HEK293 (cell line): ENCODE results near the gene MTCL1.

ENCODE experiments used
- CTCF ChIA-PET: fragments of 350-600 bp; formaldehyde crosslinking; extraction: SDS; loops from one replicate; lab custom pipeline; 2021; ENCODE audit warnings: antibody characterized with exemption; lab: Yijun Ruan, JAX
- POLR2A ChIA-PET: fragments of 300-600 bp; formaldehyde crosslinking; extraction: SDS; loops from one replicate; lab custom pipeline; 2020; ENCODE audit warnings: antibody characterized with exemption, inconsistent platforms; lab: Yijun Ruan, JAX
- H3K27ac ChIP-seq: fragments of 200-500 bp; sonication (Bioruptor generic); 2 replicates; pipeline ENCODE4 v1.5.1; 2014; ENCODE audit warnings: low read depth, low read length, control low read depth, inconsistent platforms; ENCODE audit errors: extremely low read depth
- H3K36me3 ChIP-seq, 2 experiments: fragments of 200-500 bp in 1 of 2; sonication (Bioruptor generic) in 1 of 2; 1 replicate in 1 of 2; 2 replicates in 1 of 2; pipeline ENCODE4 v1.5.1; 2014 to 2017; ENCODE audit warnings: inconsistent platforms in 2 of 2, low read length in 2 of 2; ENCODE audit not compliant: control insufficient read depth in 2 of 2, insufficient read depth in 1 of 2
- H3K4me1 ChIP-seq: fragments of 200-500 bp; sonication (Bioruptor generic); 2 replicates; pipeline ENCODE4 v1.5.1; 2014; ENCODE audit warnings: mild to moderate bottlenecking, low read length, inconsistent platforms; ENCODE audit not compliant: control insufficient read depth, insufficient read depth
- H3K4me3 ChIP-seq: 2 replicates; pipeline ENCODE4 v1.5.1; 2011; ENCODE audit warnings: low read depth, mild to moderate bottlenecking, control low read depth, low read length, moderate library complexity
- H3K9me3 ChIP-seq: fragments of 200-500 bp; sonication (Bioruptor generic); 2 replicates; pipeline ENCODE4 v1.5.1; 2014; ENCODE audit warnings: low read depth, low read length, inconsistent platforms; ENCODE audit not compliant: control insufficient read depth, insufficient read depth
- GFI1B ChIP-seq: fragments of 450-650 bp; formaldehyde crosslinking; IDR thresholded peaks from 2 replicates; pipeline ENCODE4 v1.5.1; 2016; ENCODE audit warnings: missing biosample characterization, missing genetic modification characterization
- GLIS1 ChIP-seq: fragments of 450-650 bp; formaldehyde crosslinking; IDR thresholded peaks from 2 replicates; pipeline ENCODE4 v1.5.1; 2016; ENCODE audit warnings: missing biosample characterization, missing genetic modification characterization
- IKZF3 ChIP-seq: fragments of 450-650 bp; IDR thresholded peaks from 2 replicates; pipeline ENCODE4 v1.5.0; 2018; ENCODE audit warnings: missing biosample characterization, mild to moderate bottlenecking, missing genetic modification characterization, moderate library complexity
- MYNN ChIP-seq: fragments of 450-650 bp; formaldehyde crosslinking; IDR thresholded peaks from 2 replicates; pipeline ENCODE4 v1.5.1; 2016; ENCODE audit warnings: missing biosample characterization, missing genetic modification characterization, borderline replicate concordance
- WT1 ChIP-seq: fragments of 450-650 bp; formaldehyde crosslinking; IDR thresholded peaks from 2 replicates; pipeline ENCODE4 v1.5.1; 2016; ENCODE audit warnings: missing biosample characterization, missing genetic modification characterization
- ZFP69B ChIP-seq: fragments of 450-650 bp; formaldehyde crosslinking; IDR thresholded peaks from 2 replicates; pipeline ENCODE4 v1.5.1; 2016; ENCODE audit warnings: missing biosample characterization, missing genetic modification characterization
- ZNF184 ChIP-seq: fragments of 450-650 bp; IDR thresholded peaks from 2 replicates; pipeline ENCODE4 v1.5.1; 2018; ENCODE audit warnings: missing biosample characterization, mild to moderate bottlenecking, missing genetic modification characterization
- ZNF223 ChIP-seq: fragments of 450-650 bp; formaldehyde crosslinking; IDR thresholded peaks from 2 replicates; pipeline ENCODE4 v1.5.1; 2016; ENCODE audit warnings: missing biosample characterization, missing genetic modification characterization
- ZNF274 ChIP-seq, 2 experiments: fragments of 200-500 bp in 1 of 2; fragments of 450-650 bp in 1 of 2; sonication (Bioruptor generic) in 1 of 2; formaldehyde crosslinking in 1 of 2; IDR thresholded peaks; 2 replicates each; pipeline versions ENCODE4 v1.5.1 to v1.6.1; 2014 to 2016; ENCODE audit warnings: borderline replicate concordance in 1 of 2, inconsistent platforms in 1 of 2, low read length in 1 of 2, missing biosample characterization in 1 of 2, missing genetic modification characterization in 1 of 2
- ZNF335 ChIP-seq: fragments of 450-650 bp; formaldehyde crosslinking; conservative IDR thresholded peaks from 2 replicates; pipeline ENCODE4 v1.5.1; 2016; ENCODE audit warnings: missing biosample characterization, missing genetic modification characterization
- ZNF404 ChIP-seq: fragments of 450-650 bp; formaldehyde crosslinking; IDR thresholded peaks from 2 replicates; pipeline ENCODE4 v1.5.1; 2017; ENCODE audit warnings: missing biosample characterization, missing genetic modification characterization
- ZNF433 ChIP-seq: fragments of 450-650 bp; formaldehyde crosslinking; IDR thresholded peaks from 2 replicates; pipeline ENCODE4 v1.5.1; 2016; ENCODE audit warnings: missing biosample characterization, missing genetic modification characterization, low read depth
- ZNF48 ChIP-seq: fragments of 450-650 bp; formaldehyde crosslinking; IDR thresholded peaks from 2 replicates; pipeline ENCODE4 v1.5.1; 2016; ENCODE audit warnings: missing biosample characterization, missing genetic modification characterization
- ZNF529 ChIP-seq: fragments of 450-650 bp; formaldehyde crosslinking; IDR thresholded peaks from 2 replicates; pipeline ENCODE4 v1.5.1; 2017; ENCODE audit warnings: missing genetic modification characterization, missing biosample characterization; ENCODE audit not compliant: insufficient replicate concordance
- ZNF549 ChIP-seq: fragments of 450-650 bp; IDR thresholded peaks from 2 replicates; pipeline ENCODE4 v1.5.1; 2018; ENCODE audit warnings: missing biosample characterization, missing genetic modification characterization, mild to moderate bottlenecking, inconsistent platforms, moderate library complexity
- ZNF560 ChIP-seq: fragments of 450-650 bp; formaldehyde crosslinking; IDR thresholded peaks from 2 replicates; pipeline ENCODE4 v1.5.1; 2017; ENCODE audit warnings: missing biosample characterization, missing genetic modification characterization, borderline replicate concordance
- ZNF596 ChIP-seq: fragments of 450-650 bp; IDR thresholded peaks from 2 replicates; pipeline ENCODE4 v1.5.0; 2018; ENCODE audit warnings: missing biosample characterization, mild to moderate bottlenecking, missing genetic modification characterization, moderate library complexity
- ZNF768 ChIP-seq: fragments of 450-650 bp; formaldehyde crosslinking; IDR thresholded peaks from 2 replicates; pipeline ENCODE4 v1.5.1; 2018; ENCODE audit warnings: missing biosample characterization, mild to moderate bottlenecking, missing genetic modification characterization
- ZNF791 ChIP-seq: fragments of 450-650 bp; formaldehyde crosslinking; IDR thresholded peaks from 2 replicates; pipeline ENCODE4 v1.5.1; 2016; ENCODE audit warnings: missing biosample characterization, missing genetic modification characterization
- TF ChIP-seq, protein P1 (sequence below): fragments of 450-650 bp; formaldehyde crosslinking; IDR thresholded peaks from 2 replicates; pipeline ENCODE4 v1.5.1; 2016; ENCODE audit warnings: missing biosample characterization, missing genetic modification characterization
- TF ChIP-seq, protein P2 (sequence below): fragments of 450-650 bp; formaldehyde crosslinking; IDR thresholded peaks from 2 replicates; pipeline ENCODE4 v1.5.1; 2017; ENCODE audit warnings: missing biosample characterization, missing genetic modification characterization
- TF ChIP-seq, protein P3 (sequence below): fragments of 450-650 bp; IDR thresholded peaks from 2 replicates; pipeline ENCODE4 v1.5.1; 2018; ENCODE audit warnings: missing biosample characterization, mild to moderate bottlenecking, missing genetic modification characterization
- TF ChIP-seq, protein P4 (sequence below): sonication (generic); formaldehyde crosslinking; IDR thresholded peaks from 2 replicates; pipeline ENCODE4 v1.8.1; 2022; ENCODE audit warnings: mild to moderate bottlenecking, moderate library complexity, missing genetic modification reagents
- TF ChIP-seq, protein P5 (sequence below): fragments of 450-650 bp; formaldehyde crosslinking; IDR thresholded peaks from 2 replicates; pipeline ENCODE4 v1.5.1; 2016; ENCODE audit warnings: missing biosample characterization, missing genetic modification characterization

MTCL1 gene

DNA sequence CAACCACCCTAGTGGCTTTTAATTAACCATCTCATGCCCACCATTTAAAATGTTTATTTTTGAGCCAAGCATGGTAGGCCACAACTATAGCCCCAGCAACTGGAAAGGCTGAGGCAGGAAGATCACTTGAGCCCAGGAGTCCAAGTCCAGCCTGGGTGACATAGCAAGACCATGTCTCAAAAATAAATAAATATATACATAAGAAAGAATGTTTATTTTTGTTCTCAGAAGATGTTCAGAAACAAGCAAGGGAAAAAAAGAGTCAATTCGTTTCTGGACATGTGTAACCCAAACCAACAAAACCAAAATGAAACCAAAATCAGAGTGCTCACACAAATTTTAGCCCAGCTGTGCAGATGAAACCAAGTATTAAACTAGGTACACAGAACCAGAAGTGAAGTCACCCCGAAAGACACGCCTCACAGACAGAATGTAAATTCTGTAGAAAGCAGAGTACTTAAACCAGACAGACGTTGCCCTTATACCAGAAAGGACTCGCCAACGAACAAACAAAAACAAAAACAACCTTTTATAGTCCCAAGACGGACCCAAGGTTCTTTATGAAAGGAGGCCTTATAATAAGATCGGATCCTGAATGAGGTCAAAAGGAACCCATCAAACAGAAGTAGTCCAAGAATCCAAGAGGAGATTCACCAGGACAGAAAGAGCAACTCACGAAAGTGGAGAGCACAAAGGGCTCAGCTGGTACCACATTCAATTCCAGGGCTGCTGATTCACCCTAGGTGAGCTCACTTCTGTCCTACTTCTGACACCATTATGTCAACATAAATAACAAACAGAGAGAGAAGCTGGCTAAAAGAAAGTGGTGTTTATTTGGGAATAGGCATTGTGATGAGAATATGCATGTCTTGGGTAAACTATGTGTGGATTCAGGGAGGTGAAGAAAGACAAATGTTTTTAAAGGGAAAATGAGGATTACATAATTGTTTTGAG lies 31.8 kb upstream of the MTCL1 start:
- Histone ChIP-seq H3K9me3 (no peaks in the 10 kb centered on the region), H3K4me1 (no peaks in the 10 kb centered on the region), H3K4me3 (no peak overlapping the region), H3K27ac (no peak overlapping the region), H3K36me3 (no peaks in the 10 kb centered on the region)
- ChIA-PET POLR2A (no interaction called here), CTCF (interaction anchor here (0.8 to 2.2 kb wide), 4 partner anchors 18 to 314 kb away, joined by 4 to 10 read pairs (median 7); no protein-coding TSS in a partner anchor)
- TF ChIP-seq, protein P1, sequence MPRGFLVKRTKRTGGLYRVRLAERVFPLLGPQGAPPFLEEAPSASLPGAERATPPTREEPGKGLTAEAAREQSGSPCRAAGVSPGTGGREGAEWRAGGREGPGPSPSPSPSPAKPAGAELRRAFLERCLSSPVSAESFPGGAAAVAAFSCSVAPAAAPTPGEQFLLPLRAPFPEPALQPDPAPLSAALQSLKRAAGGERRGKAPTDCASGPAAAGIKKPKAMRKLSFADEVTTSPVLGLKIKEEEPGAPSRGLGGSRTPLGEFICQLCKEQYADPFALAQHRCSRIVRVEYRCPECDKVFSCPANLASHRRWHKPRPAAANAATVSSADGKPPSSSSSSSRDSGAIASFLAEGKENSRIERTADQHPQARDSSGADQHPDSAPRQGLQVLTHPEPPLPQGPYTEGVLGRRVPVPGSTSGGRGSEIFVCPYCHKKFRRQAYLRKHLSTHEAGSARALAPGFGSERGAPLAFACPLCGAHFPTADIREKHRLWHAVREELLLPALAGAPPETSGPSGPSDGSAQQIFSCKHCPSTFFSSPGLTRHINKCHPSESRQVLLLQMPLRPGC (tag by site-specific recombination), result no peak
- no peak for TF ChIP-seq ZNF335 (tag by site-specific recombination)
- no peak for TF ChIP-seq GLIS1 (tag by site-specific recombination)
- TF ChIP-seq MYNN (tag by site-specific recombination), result no peak
- no peak for TF ChIP-seq ZNF549 (tag by site-specific recombination)
- TF ChIP-seq IKZF3, result no peak
- no peak for TF ChIP-seq ZNF48 (tag by site-specific recombination)
- TF ChIP-seq, protein P2, sequence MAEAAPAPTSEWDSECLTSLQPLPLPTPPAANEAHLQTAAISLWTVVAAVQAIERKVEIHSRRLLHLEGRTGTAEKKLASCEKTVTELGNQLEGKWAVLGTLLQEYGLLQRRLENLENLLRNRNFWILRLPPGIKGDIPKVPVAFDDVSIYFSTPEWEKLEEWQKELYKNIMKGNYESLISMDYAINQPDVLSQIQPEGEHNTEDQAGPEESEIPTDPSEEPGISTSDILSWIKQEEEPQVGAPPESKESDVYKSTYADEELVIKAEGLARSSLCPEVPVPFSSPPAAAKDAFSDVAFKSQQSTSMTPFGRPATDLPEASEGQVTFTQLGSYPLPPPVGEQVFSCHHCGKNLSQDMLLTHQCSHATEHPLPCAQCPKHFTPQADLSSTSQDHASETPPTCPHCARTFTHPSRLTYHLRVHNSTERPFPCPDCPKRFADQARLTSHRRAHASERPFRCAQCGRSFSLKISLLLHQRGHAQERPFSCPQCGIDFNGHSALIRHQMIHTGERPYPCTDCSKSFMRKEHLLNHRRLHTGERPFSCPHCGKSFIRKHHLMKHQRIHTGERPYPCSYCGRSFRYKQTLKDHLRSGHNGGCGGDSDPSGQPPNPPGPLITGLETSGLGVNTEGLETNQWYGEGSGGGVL, result no peak
- TF ChIP-seq ZNF596 (tag by site-specific recombination), result no peak
- TF ChIP-seq, protein P3, sequence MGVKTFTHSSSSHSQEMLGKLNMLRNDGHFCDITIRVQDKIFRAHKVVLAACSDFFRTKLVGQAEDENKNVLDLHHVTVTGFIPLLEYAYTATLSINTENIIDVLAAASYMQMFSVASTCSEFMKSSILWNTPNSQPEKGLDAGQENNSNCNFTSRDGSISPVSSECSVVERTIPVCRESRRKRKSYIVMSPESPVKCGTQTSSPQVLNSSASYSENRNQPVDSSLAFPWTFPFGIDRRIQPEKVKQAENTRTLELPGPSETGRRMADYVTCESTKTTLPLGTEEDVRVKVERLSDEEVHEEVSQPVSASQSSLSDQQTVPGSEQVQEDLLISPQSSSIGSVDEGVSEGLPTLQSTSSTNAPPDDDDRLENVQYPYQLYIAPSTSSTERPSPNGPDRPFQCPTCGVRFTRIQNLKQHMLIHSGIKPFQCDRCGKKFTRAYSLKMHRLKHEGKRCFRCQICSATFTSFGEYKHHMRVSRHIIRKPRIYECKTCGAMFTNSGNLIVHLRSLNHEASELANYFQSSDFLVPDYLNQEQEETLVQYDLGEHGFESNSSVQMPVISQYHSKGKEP (tag by site-specific recombination), result no peak
- TF ChIP-seq ZNF560, result no peak
- TF ChIP-seq, protein P4, sequence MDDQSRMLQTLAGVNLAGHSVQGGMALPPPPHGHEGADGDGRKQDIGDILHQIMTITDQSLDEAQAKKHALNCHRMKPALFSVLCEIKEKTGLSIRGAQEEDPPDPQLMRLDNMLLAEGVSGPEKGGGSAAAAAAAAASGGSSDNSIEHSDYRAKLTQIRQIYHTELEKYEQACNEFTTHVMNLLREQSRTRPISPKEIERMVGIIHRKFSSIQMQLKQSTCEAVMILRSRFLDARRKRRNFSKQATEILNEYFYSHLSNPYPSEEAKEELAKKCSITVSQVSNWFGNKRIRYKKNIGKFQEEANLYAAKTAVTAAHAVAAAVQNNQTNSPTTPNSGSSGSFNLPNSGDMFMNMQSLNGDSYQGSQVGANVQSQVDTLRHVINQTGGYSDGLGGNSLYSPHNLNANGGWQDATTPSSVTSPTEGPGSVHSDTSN, result no peak
- TF ChIP-seq WT1 (tag by site-specific recombination), result no peak
- no peak for TF ChIP-seq ZNF274 (IDR thresholded peaks at IDR 0.05; ENCODE audit: low read length)
- no peak for TF ChIP-seq ZNF274 (tag by site-specific recombination; IDR thresholded peaks at IDR 0.05; ENCODE audit: borderline replicate concordance)
- no peak for TF ChIP-seq ZNF404 (tag by site-specific recombination)
- TF ChIP-seq ZNF184 (tag by site-specific recombination), result no peak

DNA sequence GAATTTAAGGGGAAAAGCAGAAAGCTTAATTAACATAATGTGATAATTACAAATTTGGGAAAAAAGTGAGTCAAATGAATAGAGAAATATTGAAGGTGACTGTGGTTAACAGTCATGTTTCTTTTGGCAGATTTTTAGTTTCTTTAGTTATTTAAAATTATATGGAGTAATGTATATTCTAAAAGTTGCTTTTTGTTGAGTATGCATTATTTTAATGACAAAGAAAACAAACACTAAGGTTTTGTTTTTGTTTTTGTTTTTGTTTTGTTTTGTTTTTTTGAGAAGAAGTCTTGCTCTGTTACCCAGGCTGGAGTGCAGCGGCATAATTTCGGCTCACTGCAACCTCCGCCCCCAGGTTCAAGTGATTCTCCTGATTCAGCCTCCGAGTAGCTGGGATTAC lies 30.3 kb upstream of the MTCL1 start:
- CTCF ChIA-PET, result interaction anchor here (1.0 kb wide), 1 partner anchor 22 kb away, joined by 3 read pairs; no protein-coding TSS in a partner anchor
- H3K9me3 ChIP-seq, result no peaks in the 10 kb centered on the region
- no peak overlapping the region for H3K27ac ChIP-seq
- POLR2A ChIA-PET, result no interaction called here
- no peaks in the 10 kb centered on the region for H3K36me3 ChIP-seq
- no peak overlapping the region for H3K4me3 ChIP-seq
- H3K4me1 ChIP-seq, result no peaks in the 10 kb centered on the region
- TF ChIP-seq ZNF791 (tag by site-specific recombination) (no peak), ZNF529 (tag by site-specific recombination) (no peak), ZNF433 (no peak), ZNF768 (no peak), GFI1B (tag by site-specific recombination) (no peak), ZFP69B (no peak), ZNF223 (tag by site-specific recombination) (no peak)
- TF ChIP-seq, protein P5, sequence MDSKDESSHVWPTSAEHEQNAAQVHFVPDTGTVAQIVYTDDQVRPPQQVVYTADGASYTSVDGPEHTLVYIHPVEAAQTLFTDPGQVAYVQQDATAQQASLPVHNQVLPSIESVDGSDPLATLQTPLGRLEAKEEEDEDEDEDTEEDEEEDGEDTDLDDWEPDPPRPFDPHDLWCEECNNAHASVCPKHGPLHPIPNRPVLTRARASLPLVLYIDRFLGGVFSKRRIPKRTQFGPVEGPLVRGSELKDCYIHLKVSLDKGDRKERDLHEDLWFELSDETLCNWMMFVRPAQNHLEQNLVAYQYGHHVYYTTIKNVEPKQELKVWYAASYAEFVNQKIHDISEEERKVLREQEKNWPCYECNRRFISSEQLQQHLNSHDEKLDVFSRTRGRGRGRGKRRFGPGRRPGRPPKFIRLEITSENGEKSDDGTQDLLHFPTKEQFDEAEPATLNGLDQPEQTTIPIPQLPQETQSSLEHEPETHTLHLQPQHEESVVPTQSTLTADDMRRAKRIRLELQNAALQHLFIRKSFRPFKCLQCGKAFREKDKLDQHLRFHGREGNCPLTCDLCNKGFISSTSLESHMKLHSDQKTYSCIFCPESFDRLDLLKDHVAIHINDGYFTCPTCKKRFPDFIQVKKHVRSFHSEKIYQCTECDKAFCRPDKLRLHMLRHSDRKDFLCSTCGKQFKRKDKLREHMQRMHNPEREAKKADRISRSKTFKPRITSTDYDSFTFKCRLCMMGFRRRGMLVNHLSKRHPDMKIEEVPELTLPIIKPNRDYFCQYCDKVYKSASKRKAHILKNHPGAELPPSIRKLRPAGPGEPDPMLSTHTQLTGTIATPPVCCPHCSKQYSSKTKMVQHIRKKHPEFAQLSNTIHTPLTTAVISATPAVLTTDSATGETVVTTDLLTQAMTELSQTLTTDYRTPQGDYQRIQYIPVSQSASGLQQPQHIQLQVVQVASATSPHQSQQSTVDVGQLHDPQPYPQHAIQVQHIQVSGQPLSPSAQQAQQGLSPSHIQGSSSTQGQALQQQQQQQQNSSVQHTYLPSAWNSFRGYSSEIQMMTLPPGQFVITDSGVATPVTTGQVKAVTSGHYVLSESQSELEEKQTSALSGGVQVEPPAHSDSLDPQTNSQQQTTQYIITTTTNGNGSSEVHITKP (tag by site-specific recombination), result no peak
